ENCODE data around the gene COMMD7.

Gene COMMD7

DNA sequence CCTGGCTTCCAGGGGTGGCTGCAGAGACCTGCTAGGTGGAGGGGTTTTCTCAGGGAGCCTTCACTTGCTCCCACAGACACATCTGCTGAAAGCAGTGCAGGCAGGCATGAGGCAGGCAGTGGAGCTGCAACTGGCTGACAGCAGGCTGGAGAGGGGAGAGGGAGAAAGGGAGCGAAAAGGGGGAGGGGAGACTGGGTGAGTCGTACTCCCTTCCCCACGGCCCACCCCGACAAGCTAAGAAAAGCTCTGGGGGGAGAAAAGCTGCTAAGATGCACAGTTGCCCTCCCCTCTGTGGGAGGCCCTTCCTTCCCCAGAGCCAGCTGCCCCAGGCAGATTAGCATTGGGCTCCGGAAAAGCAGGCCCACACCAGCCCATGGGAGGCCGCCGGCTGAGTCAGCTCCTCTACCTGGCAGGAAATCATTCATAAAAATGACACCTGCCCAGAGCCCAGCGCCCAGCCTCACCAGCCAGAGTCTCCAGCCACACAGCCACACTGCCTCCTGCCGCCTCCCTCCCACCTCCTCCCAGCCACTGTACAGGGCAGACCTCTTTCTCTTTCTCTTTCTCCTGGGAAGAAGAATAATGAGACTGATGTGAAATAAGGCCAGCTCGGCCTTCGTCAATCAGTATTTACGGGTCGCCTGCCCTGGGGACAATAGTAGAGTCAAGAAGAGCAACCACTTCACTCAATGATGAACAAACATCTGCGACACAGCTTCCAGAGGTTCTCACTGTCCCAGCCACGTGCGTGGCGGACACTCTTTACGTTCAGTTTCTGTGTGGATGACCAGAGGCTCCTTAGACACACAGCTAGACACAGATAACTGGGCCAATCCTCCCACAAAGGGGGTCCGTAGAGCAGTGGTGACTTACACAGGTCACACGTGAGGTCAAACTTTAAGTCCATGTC, 61.8 kb downstream of the COMMD7 start:
- in situ Hi-C loops (cut with HindIII; ENCODE audit: low sequenced_read_pairs): no loop called here

DNA sequence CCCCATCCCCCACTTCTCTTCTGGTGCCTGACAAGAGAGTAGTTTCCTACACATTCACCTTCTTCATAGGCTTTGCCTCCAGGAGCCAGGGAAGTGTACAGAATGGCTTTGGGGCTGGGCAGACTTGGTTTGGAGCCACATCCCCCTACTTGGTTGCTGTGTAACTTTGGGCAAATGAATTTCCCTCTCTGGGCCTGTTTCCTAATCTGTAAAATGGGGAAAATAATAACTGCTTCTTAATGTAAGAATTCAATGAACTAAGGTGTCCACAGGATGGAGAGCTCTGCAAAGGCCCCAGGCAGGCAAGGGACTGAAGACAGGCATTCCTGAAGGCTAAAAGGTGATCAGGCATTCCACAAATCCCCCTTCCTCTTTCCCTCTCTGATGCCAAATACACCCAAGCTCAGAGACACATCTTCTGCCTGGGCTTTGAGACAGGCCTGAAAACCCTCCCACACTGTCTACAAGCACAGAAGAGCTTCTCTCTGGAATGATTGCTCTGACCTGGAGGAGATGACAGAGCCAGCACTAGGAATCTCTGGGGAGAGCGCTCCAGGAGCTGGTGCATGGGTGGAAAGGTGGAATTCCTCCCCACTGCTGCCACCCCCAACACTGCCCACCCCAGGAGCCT, 62.6 kb downstream of the COMMD7 start:
- in situ Hi-C loops (cut with HindIII; ENCODE audit: low sequenced_read_pairs): no loop called here

DNA sequence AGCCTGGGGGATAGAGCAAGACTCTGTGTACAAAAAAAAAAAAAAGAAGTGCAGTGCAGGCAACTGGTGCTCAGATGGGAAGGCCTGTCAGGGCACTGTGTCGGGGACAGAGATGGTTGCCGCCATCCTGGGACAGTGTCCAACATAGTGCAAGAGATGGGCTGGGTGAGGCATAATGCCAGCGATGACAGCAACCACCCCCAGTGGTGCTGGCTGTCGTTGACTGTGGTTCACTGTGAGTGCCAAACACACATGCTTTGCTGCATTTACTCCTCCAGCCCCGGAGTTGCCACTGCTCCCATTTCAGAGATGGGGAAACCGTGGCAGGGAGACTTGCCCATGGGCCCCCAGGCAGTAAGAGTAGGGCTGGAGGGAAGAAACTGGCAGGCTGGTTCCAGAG, 64.3 kb downstream of the COMMD7 start:
- in situ Hi-C loops (cut with HindIII; ENCODE audit: low sequenced_read_pairs): loop anchor here (5.0 kb wide), 2 partner anchors 57 to 98 kb away; no protein-coding TSS in a partner anchor

GRCh38 chr20:32675223-32675975, 67.9 kb downstream of the COMMD7 start:
- in situ Hi-C loops (cut with HindIII; ENCODE audit: low sequenced_read_pairs): loop anchor here (5.0 kb wide), 2 partner anchors 53 to 102 kb away; no protein-coding TSS in a partner anchor

GRCh38 chr20:32674362-32674789, 68.9 kb downstream of the COMMD7 start:
- in situ Hi-C loops (cut with HindIII; ENCODE audit: low sequenced_read_pairs): no loop called here

DNA sequence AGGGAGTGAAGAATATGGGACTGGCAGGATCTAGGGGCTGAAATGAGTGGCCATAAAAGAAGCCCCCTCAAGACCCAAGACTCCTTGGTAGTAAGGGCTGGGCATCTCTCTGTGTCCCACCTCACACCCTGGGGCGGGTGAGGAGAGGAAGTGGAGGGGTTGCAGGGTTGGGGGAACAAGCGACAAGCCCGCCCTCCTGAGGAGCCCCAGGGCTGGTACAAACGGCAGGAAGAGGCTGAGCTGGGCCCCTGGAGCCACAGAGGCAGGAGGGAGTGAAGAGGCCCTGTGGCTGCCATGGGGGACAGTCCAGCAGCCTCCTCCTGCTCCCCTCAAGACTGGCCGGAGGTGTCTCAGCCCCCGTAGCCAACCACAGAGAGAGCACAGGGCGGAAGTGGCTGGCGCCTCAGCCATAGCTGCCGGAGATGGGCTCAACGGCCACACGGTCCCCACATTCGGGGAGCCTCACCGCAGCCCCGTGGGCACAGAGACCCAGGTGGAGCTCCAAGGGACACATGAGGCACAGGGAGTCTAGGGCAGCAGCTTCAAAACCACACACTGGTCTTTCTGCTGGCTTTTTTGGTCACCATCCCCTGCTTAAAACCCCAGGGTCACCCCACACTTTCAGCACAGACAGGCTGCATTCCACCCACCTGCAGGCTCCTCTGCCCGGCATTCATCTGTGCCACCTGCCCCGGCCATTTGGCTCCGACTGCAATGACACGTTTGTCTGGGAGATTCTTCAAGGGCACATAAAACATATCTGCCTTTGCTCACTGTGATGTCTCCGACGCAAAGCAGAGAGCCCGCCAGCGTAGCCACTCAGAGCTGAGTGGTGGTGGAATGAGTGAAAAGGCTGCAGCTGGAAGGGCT, 70.0 kb downstream of the COMMD7 start:
- in situ Hi-C loops (cut with HindIII; ENCODE audit: low sequenced_read_pairs): no loop called here

- in situ Hi-C loops (cut with HindIII; ENCODE audit: low sequenced_read_pairs): no loop called here
These were observed 70.8 kb downstream of the COMMD7 start for GRCh38 chr20:32672394-32672981.

GRCh38 chr20:32670773-32671455, 72.4 kb downstream of the COMMD7 start:
- in situ Hi-C loops (cut with HindIII; ENCODE audit: low sequenced_read_pairs): no loop called here

- in situ Hi-C loops (cut with HindIII; ENCODE audit: low sequenced_read_pairs): no loop called here
These were observed 76.2 kb downstream of the COMMD7 start for GRCh38 chr20:32667027-32667426.

DNA sequence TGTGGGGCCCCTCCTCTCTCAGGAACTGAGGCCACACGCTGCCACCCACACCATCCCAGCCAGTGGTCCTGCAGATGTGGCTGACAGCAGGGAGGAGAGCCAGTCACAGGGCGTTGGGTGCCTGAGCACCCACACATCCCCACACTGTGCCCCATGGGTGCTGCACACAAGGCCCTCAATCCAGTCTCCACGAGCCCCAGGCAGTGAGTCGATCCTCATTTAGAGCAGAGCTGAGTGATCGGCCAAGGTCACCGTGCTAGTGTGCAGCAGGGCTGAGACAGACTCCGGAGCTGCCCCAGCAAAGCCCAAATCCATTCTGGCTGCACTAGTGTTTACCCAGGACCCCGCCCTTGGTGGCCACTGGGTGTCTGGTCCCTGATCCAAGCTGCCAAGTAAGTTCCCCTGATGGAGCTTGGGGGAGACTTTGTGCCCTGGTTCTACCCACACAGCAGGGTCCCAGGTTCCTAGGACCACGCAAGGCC, 78.5 kb downstream of the COMMD7 start:
- in situ Hi-C loops (cut with HindIII; ENCODE audit: low sequenced_read_pairs): no loop called here

DNA sequence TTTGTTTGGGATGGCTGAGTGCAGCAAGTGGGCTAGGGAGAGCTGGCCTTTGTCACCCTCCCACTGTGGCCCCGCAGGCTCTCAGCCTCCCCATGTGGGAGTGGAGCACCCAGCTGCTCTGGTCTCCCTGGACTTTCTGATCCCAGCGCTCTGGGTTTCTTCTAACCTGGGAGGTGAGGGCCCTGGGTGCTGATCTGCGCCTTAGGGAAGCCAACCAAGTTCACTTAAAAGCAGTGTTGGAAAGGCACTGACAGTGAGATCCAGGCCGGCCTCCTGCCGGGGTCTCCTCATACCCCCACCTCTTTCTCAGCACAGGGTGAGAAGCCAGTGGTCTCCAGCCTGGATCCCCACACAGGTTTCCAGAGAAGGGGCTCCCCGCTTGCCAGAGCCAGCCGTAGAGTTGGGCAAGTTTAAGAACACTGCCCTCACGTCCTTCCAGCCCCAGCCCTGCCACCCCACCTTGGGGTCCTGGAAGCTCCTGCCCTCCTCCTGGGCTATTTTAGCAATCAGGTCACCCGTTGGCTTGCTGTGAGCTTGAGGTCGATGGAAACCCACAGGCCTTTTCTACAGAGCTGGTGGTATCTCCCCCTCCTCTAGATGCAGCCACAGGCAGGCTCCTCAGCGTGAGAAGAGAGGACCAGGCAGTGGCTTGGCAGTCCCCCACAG, 79.1 kb downstream of the COMMD7 start:
- in situ Hi-C loops (cut with HindIII; ENCODE audit: low sequenced_read_pairs): no loop called here

DNA sequence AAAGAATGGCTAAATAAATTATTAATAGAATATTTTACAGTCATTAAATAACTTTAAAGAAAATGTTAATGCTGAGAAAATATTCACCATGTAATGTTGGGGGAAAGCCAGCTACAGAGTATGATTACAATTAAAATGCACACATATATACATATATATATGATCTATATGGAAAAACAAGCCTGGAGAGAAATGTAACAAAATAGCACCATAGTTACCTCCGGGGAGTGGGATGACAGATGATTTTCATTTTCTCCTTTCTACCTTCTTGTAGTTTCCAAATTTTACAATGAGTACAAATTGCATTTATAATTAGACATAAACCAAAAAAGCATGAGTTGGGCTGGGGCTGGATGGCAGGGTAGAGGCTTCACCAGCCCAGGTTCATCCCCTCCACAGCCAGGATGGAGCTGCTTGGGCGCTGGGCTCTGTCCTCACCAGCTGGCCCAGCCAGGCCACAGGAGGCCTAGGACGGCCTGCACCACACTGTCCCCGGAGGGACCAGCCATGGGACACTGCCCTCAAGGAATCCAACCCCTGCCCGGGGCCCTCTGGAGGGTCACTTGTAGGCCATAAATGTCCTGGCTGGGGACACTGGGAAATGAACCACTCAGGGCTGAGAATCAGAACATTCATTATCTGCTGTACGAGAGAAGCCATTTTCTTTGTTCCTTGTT, 79.8 kb downstream of the COMMD7 start:
- in situ Hi-C loops (cut with HindIII; ENCODE audit: low sequenced_read_pairs): no loop called here

GRCh38 chr20:32661820-32662528, 81.3 kb downstream of the COMMD7 start:
- in situ Hi-C loops (cut with HindIII; ENCODE audit: low sequenced_read_pairs): no loop called here

- in situ Hi-C loops (cut with HindIII; ENCODE audit: low sequenced_read_pairs): no loop called here
These were observed 82.6 kb downstream of the COMMD7 start for GRCh38 chr20:32660661-32661060.

- in situ Hi-C loops (cut with HindIII; ENCODE audit: low sequenced_read_pairs): no loop called here
These were observed 86.4 kb downstream of the COMMD7 start for GRCh38 chr20:32656827-32657226.

DNA sequence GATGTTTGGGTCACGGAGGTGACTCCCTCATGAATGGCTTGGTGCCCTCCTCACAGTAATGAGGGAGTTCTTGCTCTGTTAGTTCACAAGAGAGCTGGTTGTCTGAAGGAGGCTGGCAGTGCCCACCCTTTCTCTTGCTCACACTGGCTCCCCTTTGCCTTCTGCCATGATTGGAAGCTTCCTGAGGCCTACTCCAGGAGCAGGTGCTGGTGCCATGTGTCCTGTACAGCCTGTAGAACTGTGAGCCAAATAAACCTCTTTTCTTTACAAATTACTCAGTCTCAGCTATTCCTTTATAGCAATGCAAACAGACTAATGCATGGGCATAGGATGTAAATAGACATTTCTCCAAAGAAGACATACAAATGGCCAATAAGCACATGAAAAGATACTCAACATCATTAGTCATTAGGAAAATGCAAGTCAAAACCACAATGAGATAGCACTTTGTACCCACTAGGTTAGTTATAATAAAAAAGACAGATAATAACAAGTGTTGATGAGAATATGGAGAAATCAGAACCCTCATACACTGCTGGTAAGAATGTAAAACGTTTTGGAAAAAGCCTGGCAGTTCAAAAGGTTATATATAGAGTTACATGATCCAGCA, 87.3 kb downstream of the COMMD7 start:
- in situ Hi-C loops (cut with HindIII; ENCODE audit: low sequenced_read_pairs): no loop called here
